K562 treated with DMSO at 1 percent for 24 hours (cell line): ENCODE results near the gene VPS16. TPM values are rescaled to one million over a fixed set of nuclear protein-coding genes. Genes with fewer than 3 reads are reported as not detected.

Experiments used
- total RNA-seq: library from RNA; unstranded; fragments of 300-600 nt; gene quantifications from 2 replicates; pipeline ENCODE4 v1.2.3, GENCODE V29; 2022; ENCODE audit warnings: low read depth; ENCODE audit not compliant: insufficient read depth

The VPS16 gene
- 47.0 and 49.4 TPM in 2 replicates for total RNA-seq

GRCh38 chr20:2840138-2840966 lies at the start of gene VPS16, which contains the start of gene PCED1A:
Gene VPS16, plus strand, starts transcription at chr20:2840745. Its CDS starts 30 bp downstream, at chr20:2840775.
Gene PCED1A, minus strand, starts transcription at chr20:2840655. Its CDS starts 743 bp downstream, at chr20:2839912.

GRCh38 chr20:2800521-2801285 lies 39.8 kb upstream of the VPS16 start, which contains the start of gene CPXM1:
Gene CPXM1, minus strand, starts transcription at chr20:2800627. Its CDS starts 55 bp downstream, at chr20:2800572.

GRCh38 chr20:2814587-2815051 lies 25.9 kb upstream of the VPS16 start, which contains the start of gene C20orf141:
Gene C20orf141, plus strand, starts transcription at chr20:2814987. Its CDS starts 198 bp downstream, at chr20:2815185.

DNA sequence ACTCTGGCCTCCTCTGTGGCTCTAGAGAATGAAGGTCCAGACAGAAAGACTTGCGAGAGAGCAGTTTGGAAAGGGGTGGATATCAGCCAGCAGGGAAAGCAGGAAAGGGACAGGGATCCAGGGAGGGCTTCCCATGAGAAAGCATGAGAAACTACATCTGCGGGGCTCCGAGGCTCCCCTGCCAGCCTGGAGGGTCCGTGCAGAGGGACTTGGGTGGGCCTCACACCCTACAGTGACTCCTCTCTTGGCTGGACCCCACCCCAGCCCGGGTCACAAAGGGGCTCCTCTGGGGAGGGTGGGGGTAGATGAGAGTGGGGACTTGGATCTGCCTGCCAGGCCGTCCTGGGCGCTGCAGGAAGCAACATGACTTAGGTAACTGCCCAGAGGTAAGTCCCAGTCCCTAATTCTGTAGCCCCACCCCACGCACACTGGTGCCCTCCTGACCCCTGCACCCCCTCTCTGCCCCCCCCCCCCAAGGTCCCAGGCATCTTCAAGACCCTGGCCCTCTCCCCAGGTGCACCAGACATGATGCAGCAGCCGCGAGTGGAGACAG lies 24.4 kb upstream of the VPS16 start, which contains the start of gene TMEM239:
Gene TMEM239, plus strand, starts transcription at position 335 of the 553 bp plus-strand sequence. Its CDS starts 191 bp downstream, at position 526.

DNA sequence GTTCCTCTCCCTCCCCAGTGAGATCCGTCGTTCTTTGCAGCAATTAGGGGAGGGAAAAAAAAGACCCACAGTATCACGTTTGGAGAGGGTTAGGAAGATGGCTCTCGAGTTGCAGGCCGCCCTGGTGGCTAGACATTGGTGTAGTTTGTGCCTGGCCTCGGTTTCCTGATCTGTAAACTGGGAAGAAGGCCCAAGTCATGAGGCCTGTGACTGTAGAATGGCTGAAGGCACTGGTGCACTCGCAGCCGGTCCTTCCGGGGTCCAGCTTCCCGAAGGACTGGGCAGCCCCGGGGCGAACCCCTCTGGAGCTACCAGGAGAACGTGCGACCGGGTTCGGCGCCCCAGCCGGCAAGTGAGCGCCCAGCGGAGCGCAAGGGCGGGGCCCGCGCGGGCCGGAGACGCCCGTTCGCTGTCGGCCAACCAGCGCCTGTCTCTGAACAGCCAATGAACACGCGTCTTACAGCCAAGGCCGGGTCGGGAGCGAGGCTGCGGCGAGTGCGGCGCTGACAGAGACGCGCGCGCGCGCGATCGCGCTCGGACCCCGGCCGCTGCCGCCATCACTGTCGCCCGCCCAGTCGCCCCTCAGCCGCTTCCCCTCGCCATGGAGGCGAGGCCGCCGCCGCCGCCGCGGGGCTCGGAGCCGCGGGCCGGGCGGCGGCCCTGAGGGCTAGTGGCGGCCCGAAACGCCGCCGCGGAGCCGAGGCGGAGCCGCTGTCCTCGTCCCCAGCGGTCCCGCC lies 32.6 kb downstream of the VPS16 start, which contains the start of gene PTPRA:
Gene PTPRA, plus strand, starts transcription at position 472 of the 737 bp plus-strand sequence. CDS start 90,797 bp downstream, outside the sequence.

Other genes with a start within 250 kb of the VPS16 start
- 79.3 and 81.1 TPM in 2 replicates for gene NOP56, start 188.1 kb upstream of the VPS16 start, total RNA-seq
- gene IDH3B, start 176.5 kb upstream of the VPS16 start, total RNA-seq = 94.0 and 95.5 TPM in 2 replicates
- gene EBF4, start 148.0 kb upstream of the VPS16 start, total RNA-seq = 0.76 and 1.6 TPM in 2 replicates
- gene CPXM1, start 40.1 kb upstream of the VPS16 start, total RNA-seq = 0.69 and 1.2 TPM in 2 replicates
- not detected in 2 replicates for gene C20orf141, start 25.8 kb upstream of the VPS16 start, total RNA-seq
- gene TMEM239, start 24.4 kb upstream of the VPS16 start, total RNA-seq = not detected in 2 replicates
- gene PCED1A, start 90 bp upstream of the VPS16 start, total RNA-seq = 16.6 and 17.3 TPM in 2 replicates
- gene PTPRA, start 32.7 kb downstream of the VPS16 start, total RNA-seq = 31.4 and 37.5 TPM in 2 replicates
- not detected in 2 replicates for gene GNRH2, start 202.9 kb downstream of the VPS16 start, total RNA-seq
- gene MRPS26, start 205.3 kb downstream of the VPS16 start, total RNA-seq = 43.2 and 50.3 TPM in 2 replicates
- gene OXT, start 230.9 kb downstream of the VPS16 start, total RNA-seq = not detected in 2 replicates
- gene AVP, start 244.0 kb downstream of the VPS16 start, total RNA-seq = not detected in 2 replicates